Vagina (tissue), 2 donors: ENCODE data around the gene MGME1.

ENCODE experiments used
- POLR2A ChIP-seq, 2 donors: fragments of 450-650 bp; IDR thresholded peaks; one replicate each; pipeline ENCODE4 v1.6.1; 2017; ENCODE audit warnings: antibody characterized with exemption in 2 of 2, mild to moderate bottlenecking in 2 of 2, moderate library complexity in 2 of 2
- POLR2AphosphoS5 ChIP-seq, 2 donors: sonication (generic); formaldehyde crosslinking; IDR thresholded peaks; one replicate each; pipeline ENCODE4 v1.9.0; 2017; ENCODE audit warnings: antibody characterized with exemption in 2 of 2, mild to moderate bottlenecking in 2 of 2, low read depth in 1 of 2; ENCODE audit not compliant: insufficient read depth in 1 of 2
- TF ChIP-seq, protein P1 (sequence below), 3 experiments: fragments of 450-650 bp in 2 of 3; fragments of 200-600 bp in 1 of 3; sonication (generic) in 1 of 3; IDR thresholded peaks; one replicate each; pipeline ENCODE4 v1.5.1; 2017 to 2019; ENCODE audit warnings: antibody characterized with exemption in 3 of 3, mild to moderate bottlenecking in 2 of 3, moderate library complexity in 2 of 3

DNA sequence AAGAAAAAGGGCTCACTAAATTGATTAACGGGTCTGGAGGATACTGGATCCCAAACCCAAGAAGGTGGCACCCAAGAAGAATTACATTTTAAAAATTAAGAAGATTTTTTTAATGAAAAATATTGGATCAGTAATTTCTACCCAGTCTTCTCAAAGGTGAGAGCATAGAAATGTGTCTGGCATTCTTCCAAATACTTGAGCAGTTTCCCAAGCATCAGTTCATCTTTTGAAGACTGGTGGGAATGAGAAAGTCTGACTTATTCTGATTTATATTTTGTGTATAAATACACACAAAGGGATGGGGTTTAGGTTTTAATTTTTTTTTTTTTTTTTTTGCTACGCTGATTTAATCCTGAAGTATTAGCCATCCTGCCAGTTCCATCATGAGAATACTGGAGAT, 3.3 kb downstream of the MGME1 start:
- no peak for TF ChIP-seq POLR2A (IDR thresholded peaks at IDR 0.05)
- TF ChIP-seq, protein P1, sequence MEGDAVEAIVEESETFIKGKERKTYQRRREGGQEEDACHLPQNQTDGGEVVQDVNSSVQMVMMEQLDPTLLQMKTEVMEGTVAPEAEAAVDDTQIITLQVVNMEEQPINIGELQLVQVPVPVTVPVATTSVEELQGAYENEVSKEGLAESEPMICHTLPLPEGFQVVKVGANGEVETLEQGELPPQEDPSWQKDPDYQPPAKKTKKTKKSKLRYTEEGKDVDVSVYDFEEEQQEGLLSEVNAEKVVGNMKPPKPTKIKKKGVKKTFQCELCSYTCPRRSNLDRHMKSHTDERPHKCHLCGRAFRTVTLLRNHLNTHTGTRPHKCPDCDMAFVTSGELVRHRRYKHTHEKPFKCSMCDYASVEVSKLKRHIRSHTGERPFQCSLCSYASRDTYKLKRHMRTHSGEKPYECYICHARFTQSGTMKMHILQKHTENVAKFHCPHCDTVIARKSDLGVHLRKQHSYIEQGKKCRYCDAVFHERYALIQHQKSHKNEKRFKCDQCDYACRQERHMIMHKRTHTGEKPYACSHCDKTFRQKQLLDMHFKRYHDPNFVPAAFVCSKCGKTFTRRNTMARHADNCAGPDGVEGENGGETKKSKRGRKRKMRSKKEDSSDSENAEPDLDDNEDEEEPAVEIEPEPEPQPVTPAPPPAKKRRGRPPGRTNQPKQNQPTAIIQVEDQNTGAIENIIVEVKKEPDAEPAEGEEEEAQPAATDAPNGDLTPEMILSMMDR (IDR thresholded peaks at IDR 0.05), result no peak
- no peak for TF ChIP-seq POLR2AphosphoS5 (IDR thresholded peaks at IDR 0.05; ENCODE audit: insufficient read depth in 1 of 2, low read depth in 1 of 2)
